ENCODE data around the gene DYNAP.

DNA sequence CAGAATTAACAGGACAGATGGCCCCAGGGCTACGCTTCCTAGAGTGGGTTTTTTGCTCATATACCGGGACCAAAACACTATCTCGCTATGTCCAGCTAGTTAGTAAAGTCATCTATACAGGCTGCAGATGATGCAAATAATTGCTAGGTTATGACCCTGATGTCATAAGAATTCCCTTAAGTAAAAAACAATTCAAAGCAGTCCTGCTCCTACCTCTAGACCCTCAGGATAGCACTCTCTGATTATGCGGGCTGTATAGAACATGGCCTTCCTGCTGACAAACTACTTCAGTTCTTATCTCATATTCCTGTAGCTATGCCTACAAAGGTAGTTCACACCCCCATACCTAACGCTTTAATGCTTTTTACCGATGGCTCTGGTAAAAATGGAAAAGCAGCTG lies 13.2 kb downstream of the DYNAP start:
- TF ChIP-seq, protein P1, sequence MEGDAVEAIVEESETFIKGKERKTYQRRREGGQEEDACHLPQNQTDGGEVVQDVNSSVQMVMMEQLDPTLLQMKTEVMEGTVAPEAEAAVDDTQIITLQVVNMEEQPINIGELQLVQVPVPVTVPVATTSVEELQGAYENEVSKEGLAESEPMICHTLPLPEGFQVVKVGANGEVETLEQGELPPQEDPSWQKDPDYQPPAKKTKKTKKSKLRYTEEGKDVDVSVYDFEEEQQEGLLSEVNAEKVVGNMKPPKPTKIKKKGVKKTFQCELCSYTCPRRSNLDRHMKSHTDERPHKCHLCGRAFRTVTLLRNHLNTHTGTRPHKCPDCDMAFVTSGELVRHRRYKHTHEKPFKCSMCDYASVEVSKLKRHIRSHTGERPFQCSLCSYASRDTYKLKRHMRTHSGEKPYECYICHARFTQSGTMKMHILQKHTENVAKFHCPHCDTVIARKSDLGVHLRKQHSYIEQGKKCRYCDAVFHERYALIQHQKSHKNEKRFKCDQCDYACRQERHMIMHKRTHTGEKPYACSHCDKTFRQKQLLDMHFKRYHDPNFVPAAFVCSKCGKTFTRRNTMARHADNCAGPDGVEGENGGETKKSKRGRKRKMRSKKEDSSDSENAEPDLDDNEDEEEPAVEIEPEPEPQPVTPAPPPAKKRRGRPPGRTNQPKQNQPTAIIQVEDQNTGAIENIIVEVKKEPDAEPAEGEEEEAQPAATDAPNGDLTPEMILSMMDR (IDR thresholded peaks at IDR 0.05): no peak
- TF ChIP-seq POLR2A (IDR thresholded peaks at IDR 0.05): no peak
- no peak for TF ChIP-seq EP300 (IDR thresholded peaks at IDR 0.05)
- no peak for TF ChIP-seq POLR2AphosphoS5 (IDR thresholded peaks at IDR 0.05)

All from suprapubic skin (tissue), 4 donors.